Liver (tissue), 9 donors: ENCODE results near the gene AATK. TPM values are rescaled to one million over a fixed set of nuclear protein-coding genes. Genes with fewer than 3 reads are reported as not detected.

Source experiments
- DNase-seq: peaks from one replicate; pipeline ENCODE4 v3.0.0-alpha.2; 2017; ENCODE audit warnings: low spot score
- H3K27ac ChIP-seq, 2 donors: one replicate each; pipeline ENCODE4 v1.7.0; 2013; ENCODE audit warnings: inconsistent platforms in 2 of 2, low read length in 2 of 2, control low read depth in 1 of 2, low read depth in 1 of 2, mild to moderate bottlenecking in 1 of 2
- H3K27me3 ChIP-seq, 4 donors: one replicate each; pipeline versions ENCODE4 v1.6.1 to v1.7.0; 2013; ENCODE audit warnings: low read length in 3 of 4, inconsistent platforms in 1 of 4, mild to moderate bottlenecking in 1 of 4, moderate library complexity in 1 of 4; ENCODE audit not compliant: control insufficient read depth in 4 of 4, insufficient read depth in 4 of 4
- H3K36me3 ChIP-seq, 4 donors: one replicate each; pipeline versions ENCODE4 v1.6.1 to v1.7.0; 2013; ENCODE audit warnings: low read length in 3 of 4, mild to moderate bottlenecking in 3 of 4, low read depth in 1 of 4, moderate library complexity in 1 of 4; ENCODE audit not compliant: control insufficient read depth in 4 of 4, insufficient read depth in 3 of 4
- H3K4me1 ChIP-seq, 4 donors: one replicate each; pipeline versions ENCODE4 v1.6.1 to v1.7.0; 2013; ENCODE audit warnings: low read length in 3 of 4, mild to moderate bottlenecking in 3 of 4, moderate library complexity in 1 of 4; ENCODE audit not compliant: control insufficient read depth in 4 of 4, insufficient read depth in 4 of 4
- H3K4me3 ChIP-seq, 3 donors: one replicate each; pipeline versions ENCODE4 v1.6.1 to v1.7.0; 2013; ENCODE audit warnings: low read length in 3 of 3, control low read depth in 1 of 3, low read depth in 1 of 3, mild to moderate bottlenecking in 1 of 3
- H3K9ac ChIP-seq, 2 donors: one replicate each; pipeline ENCODE4 v1.7.0; 2013; ENCODE audit warnings: low read length in 2 of 2, mild to moderate bottlenecking in 2 of 2, moderate library complexity in 2 of 2, control low read depth in 1 of 2, low read depth in 1 of 2
- H3K9me3 ChIP-seq, 4 donors: one replicate each; pipeline versions ENCODE4 v1.6.1 to v1.7.0; 2013; ENCODE audit warnings: low read length in 3 of 4; ENCODE audit not compliant: control insufficient read depth in 4 of 4
- ATF3 ChIP-seq: IDR thresholded peaks from 2 replicates; pipeline ENCODE4 v1.6.1; 2016; ENCODE audit warnings: antibody characterized with exemption
- CTCF ChIP-seq: fragments of 150-350 bp; IDR thresholded peaks from 2 replicates; pipeline ENCODE4 v1.5.1; 2017; ENCODE audit warnings: improper control_type of control experiment, low read depth, low read length; ENCODE audit not compliant: missing input control
- EGR1 ChIP-seq, 2 donors: IDR thresholded peaks; 2 replicates each; pipeline ENCODE4 v1.6.1; 2016 to 2018; ENCODE audit warnings: antibody characterized with exemption in 2 of 2, low read depth in 2 of 2
- FOXA1 ChIP-seq: IDR thresholded peaks from 2 replicates; pipeline ENCODE4 v1.6.1; 2016; ENCODE audit warnings: antibody characterized with exemption
- FOXA2 ChIP-seq: IDR thresholded peaks from 2 replicates; pipeline ENCODE4 v1.6.1; 2016; ENCODE audit warnings: antibody characterized with exemption
- GABPA ChIP-seq, 2 donors: IDR thresholded peaks in 1 of 2; conservative IDR thresholded peaks in 1 of 2; 2 replicates each; pipeline ENCODE4 v1.6.1; 2016; ENCODE audit warnings: antibody characterized with exemption in 2 of 2, mild to moderate bottlenecking in 1 of 2, moderate library complexity in 1 of 2
- HNF4A ChIP-seq, 2 donors: conservative IDR thresholded peaks; 2 replicates each; pipeline ENCODE4 v1.6.1; 2016; ENCODE audit warnings: antibody characterized with exemption in 2 of 2, mild to moderate bottlenecking in 2 of 2
- HNF4G ChIP-seq: IDR thresholded peaks from 2 replicates; pipeline ENCODE4 v1.6.1; 2016; ENCODE audit warnings: antibody characterized with exemption
- JUND ChIP-seq, 2 donors: IDR thresholded peaks; 2 replicates each; pipeline ENCODE4 v1.6.1; 2016; ENCODE audit warnings: antibody characterized with exemption in 2 of 2
- MAX ChIP-seq: IDR thresholded peaks from 2 replicates; pipeline ENCODE4 v1.6.1; 2016; ENCODE audit warnings: antibody characterized with exemption
- NR2F2 ChIP-seq: IDR thresholded peaks from 2 replicates; pipeline ENCODE4 v1.6.1; 2016; ENCODE audit warnings: antibody characterized with exemption
- RAD21 ChIP-seq, 2 donors: IDR thresholded peaks; 2 replicates each; pipeline ENCODE4 v1.6.1; 2016; ENCODE audit warnings: antibody characterized with exemption in 2 of 2, mild to moderate bottlenecking in 2 of 2
- REST ChIP-seq: IDR thresholded peaks from 2 replicates; pipeline ENCODE4 v1.6.1; 2016; ENCODE audit warnings: antibody characterized with exemption, mild to moderate bottlenecking
- SP1 ChIP-seq: IDR thresholded peaks from 2 replicates; pipeline ENCODE4 v1.6.1; 2018; ENCODE audit warnings: antibody characterized with exemption, mild to moderate bottlenecking
- TAF1 ChIP-seq: conservative IDR thresholded peaks from 2 replicates; pipeline ENCODE4 v1.6.1; 2016; ENCODE audit warnings: antibody characterized with exemption, mild to moderate bottlenecking
- YY1 ChIP-seq: IDR thresholded peaks from 2 replicates; pipeline ENCODE4 v1.6.1; 2016; ENCODE audit warnings: antibody characterized with exemption, mild to moderate bottlenecking
- ZBTB33 ChIP-seq: IDR thresholded peaks from 2 replicates; pipeline ENCODE4 v1.6.1; 2016; ENCODE audit warnings: antibody characterized with exemption
- WGBS: extraction: QIAGEN DNeasy Blood & Tissue Kit; methylation state at CpG from one replicate; pipeline ENCODE4 v1.1.7; 2013; 5-methylcytosine and 5-hydroxymethylcytosine counted together
- polyA plus RNA-seq, 2 donors: library from polyadenylated mRNA; stranded (reverse) in 1 of 2; unstranded in 1 of 2; fragments of 200-250 nt in 1 of 2; fragments of >200 nt in 1 of 2; fragmentation: Nextera tagmentation in 1 of 2; extraction: Ambion mirVana in 1 of 2; gene quantifications; one replicate each; pipeline versions ENCODE4 v1.2.1 to v1.2.3, GENCODE V29; 2013 to 2015
- total RNA-seq, 2 donors: library from RNA; depleted of rRNA; stranded (reverse); fragments of >200 nt; gene quantifications; one replicate each; pipeline ENCODE4 v1.2.3, GENCODE V29; 2014
- donor health status: healthy.
- donor health status: healthy.
- donor health status: healthy.
- donor health status: healthy.
- donor health status: healthy.

AATK gene
- total and polyA plus RNA-seq, 4 donors = 0.24 to 2.3 (median 0.62) TPM

GRCh38 chr17:81164371-81165245, 1.4 kb downstream of the AATK start:
- no peak overlapping the region for H3K27ac ChIP-seq
- H3K4me3 ChIP-seq = no peak overlapping the region
- DNase-seq = no peak
- no peaks in the 10 kb centered on the region for H3K27me3 ChIP-seq
- H3K36me3 ChIP-seq = no peaks in the 10 kb centered on the region
- H3K9me3 ChIP-seq = no peaks in the 10 kb centered on the region
- no peak overlapping the region for H3K9ac ChIP-seq
- 58% methylated on average over 19 of the region's 19 CpGs for WGBS
- H3K4me1 ChIP-seq = peaks cover 0 to 12% (median 3%) of the 10 kb centered on the region in 4 donors
- TF ChIP-seq REST (no peak), HNF4A (conservative IDR thresholded peaks at IDR 0.05) (no peak), MAX (no peak), HNF4G (no peak), NR2F2 (no peak), JUND (IDR thresholded peaks at IDR 0.05) (no peak), SP1 (no peak), RAD21 (IDR thresholded peaks at IDR 0.05) (no peak), FOXA1 (no peak), GABPA (IDR thresholded peaks at IDR 0.05 in 1 of 2, conservative IDR thresholded peaks at IDR 0.05 in 1 of 2) (no peak), EGR1 (IDR thresholded peaks at IDR 0.05; ENCODE audit: low read depth in 2 of 2) (no peak), ATF3 (no peak), YY1 (no peak), TAF1 (no peak), FOXA2 (no peak), CTCF (no peak), ZBTB33 (no peak)
